GM23248 (cell line): ENCODE results near the gene KCNG2.

Source experiments
- EZH2 ChIP-seq: fragments of 200-600 bp; sonication (generic); IDR thresholded peaks from 2 replicates; pipeline ENCODE4 v1.6.1; 2018; ENCODE audit warnings: antibody characterized with exemption, mild to moderate bottlenecking; ENCODE audit not compliant: insufficient read depth, poor library complexity, severe bottlenecking
- EZH2phosphoT487 ChIP-seq: fragments of 200-600 bp; sonication (generic); IDR thresholded peaks from 2 replicates; pipeline ENCODE4 v1.6.1; 2018; ENCODE audit warnings: antibody characterized with exemption, moderate library complexity, mild to moderate bottlenecking, low read depth; ENCODE audit not compliant: insufficient read depth

DNA sequence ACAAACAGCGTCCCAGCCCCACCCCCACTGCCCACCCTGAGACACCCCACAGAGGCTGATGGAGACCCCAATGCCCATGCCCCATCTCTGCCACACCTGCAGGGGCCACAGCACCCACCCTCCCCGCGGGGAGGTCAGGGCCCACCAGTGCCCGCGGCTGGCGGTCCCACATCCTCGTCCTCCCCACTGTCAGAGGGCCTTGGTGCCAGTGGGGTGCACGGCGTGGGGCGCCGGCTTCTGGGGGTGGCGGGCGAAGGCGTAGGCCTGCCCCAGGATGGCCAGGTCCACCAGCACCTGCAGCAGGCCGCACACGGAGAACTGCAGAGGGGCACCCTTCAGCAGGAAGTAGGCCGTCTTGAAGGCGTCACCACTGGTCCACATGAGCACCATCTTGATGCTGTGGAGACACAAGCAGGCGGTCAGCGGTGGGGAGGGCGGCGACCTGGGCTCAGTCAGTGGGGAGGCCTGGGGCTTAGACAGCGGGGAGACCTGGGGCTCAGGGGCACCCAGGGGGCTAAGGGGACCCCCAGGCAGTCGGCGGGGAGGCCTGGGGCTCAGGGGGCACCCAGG, 106.1 kb downstream of the KCNG2 start:
- TF ChIP-seq EZH2 = no peak
- no peak for TF ChIP-seq EZH2phosphoT487
